K562 (cell line): Measurements from ENCODE around the gene RAB6B.

Experiments
- CTCF ChIP-seq, 3 experiments: IDR thresholded peaks in 2 of 3; conservative IDR thresholded peaks in 1 of 3; 2 replicates each; pipeline ENCODE4 v1.5.1; 2011 to 2012; ENCODE audit warnings: low read length in 3 of 3, mild to moderate bottlenecking in 3 of 3, control low read depth in 2 of 3, improper control_type of control experiment in 1 of 3, inconsistent platforms in 1 of 3, low read depth in 1 of 3, mixed read lengths in 1 of 3, moderate library complexity in 1 of 3; ENCODE audit not compliant: insufficient read depth in 2 of 3
- KAT8 ChIP-seq: fragments of 450-650 bp; IDR thresholded peaks from 2 replicates; pipeline ENCODE4 v1.6.1; 2016; ENCODE audit warnings: low read depth, mild to moderate bottlenecking
- POLR2A ChIP-seq: fragments of 450-650 bp; conservative IDR thresholded peaks from 2 replicates; pipeline ENCODE4 v1.6.1; 2016
- POLR2AphosphoS5 ChIP-seq: IDR thresholded peaks from 2 replicates; pipeline ENCODE4 v1.6.1; 2011; ENCODE audit warnings: mild to moderate bottlenecking, low read depth, low read length, moderate library complexity; ENCODE audit not compliant: control insufficient read depth, insufficient read depth
- ZC3H11A ChIP-seq: IDR thresholded peaks from 2 replicates; pipeline ENCODE4 v1.6.1; 2012; ENCODE audit warnings: low read depth, low read length, improper control_type of control experiment

GRCh38 chr3:133874344-133874743, 21.3 kb downstream of the RAB6B start:
- no peak for TF ChIP-seq POLR2A
- TF ChIP-seq CTCF (IDR thresholded peaks at IDR 0.05 in 2 of 3, conservative IDR thresholded peaks at IDR 0.05 in 1 of 3; ENCODE audit: insufficient read depth in 2 of 3, low read depth in 1 of 3, low read length in 3 of 3): no peak
- no peak for TF ChIP-seq ZC3H11A
- no peak for TF ChIP-seq KAT8
- TF ChIP-seq POLR2AphosphoS5: no peak
